Renal cortex interstitium (tissue), 11 donors: ENCODE data around the gene UBXN6. TPM values are rescaled to one million over a fixed set of nuclear protein-coding genes. Genes with fewer than 3 reads are reported as not detected.

Source experiments
- DNase-seq, 11 donors: peaks; one replicate each; pipeline ENCODE4 v3.0.0-alpha.2; 2013; ENCODE audit warnings: low read depth in 9 of 11, low spot score in 4 of 11; ENCODE audit errors: extremely low read depth in 1 of 11
- polyA plus RNA-seq, 3 donors: library from polyadenylated mRNA; unstranded; fragments of 120-200 nt; gene quantifications; one replicate each; pipeline ENCODE4 v1.2.1, GENCODE V29; 2013; ENCODE audit not compliant: insufficient read length in 3 of 3

UBXN6 gene
- polyA plus RNA-seq, 3 donors: 84.9 to 107 (median 99.6) TPM

- no peak for DNase-seq
These were observed 14.8 kb upstream of the UBXN6 start, which contains the start of gene HDGFL2 for GRCh38 chr19:4472174-4472974. HDGFL2 (plus strand) TSS chr19:4472297; CDS start chr19:4472351, 54 bp downstream.

- peak; percentile 99 to 100 (median 100) for DNase-seq
These were observed 14.0 kb upstream of the UBXN6 start for GRCh38 chr19:4471403-4472173.

GRCh38 chr19:4467835-4468234 is 10.2 kb upstream of the UBXN6 start:
- no peak for DNase-seq

DNA sequence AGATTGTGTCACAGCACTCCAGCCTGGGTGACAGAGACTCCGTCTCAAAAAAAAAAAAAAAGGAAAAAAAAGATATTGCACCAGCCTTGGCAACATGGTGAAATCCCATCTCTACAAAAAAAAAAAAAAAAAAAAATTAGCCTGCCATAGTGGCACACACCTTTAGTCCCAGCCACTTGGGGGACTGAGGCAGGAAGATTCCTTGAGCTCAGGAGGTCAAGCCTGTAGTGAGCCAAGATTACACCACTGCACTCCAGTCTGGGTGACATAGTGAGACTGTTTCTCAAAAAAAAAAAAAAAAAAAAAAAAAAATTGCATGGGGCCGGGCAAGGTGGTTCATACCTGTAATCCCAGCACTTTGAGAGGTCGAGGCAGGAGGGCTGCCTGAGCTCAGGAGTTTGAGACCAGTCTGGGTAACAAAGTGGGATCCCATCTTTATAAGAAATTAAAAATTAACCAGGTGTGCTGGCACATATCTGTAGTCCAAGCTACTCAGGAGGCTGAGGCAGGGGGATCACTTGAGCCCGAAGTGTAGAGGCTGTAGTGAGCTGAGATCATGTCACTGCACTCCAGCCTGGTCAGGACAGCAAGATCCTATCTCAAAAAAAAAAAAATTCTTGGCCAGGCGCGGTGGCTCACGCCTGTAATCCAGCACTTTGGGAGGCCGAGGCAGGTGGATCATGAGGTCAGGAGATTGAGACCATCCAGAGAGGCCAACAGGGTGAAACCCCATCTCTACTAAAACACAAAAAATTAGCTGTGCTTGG is 7.4 kb upstream of the UBXN6 start:
- no peak for DNase-seq

GRCh38 chr19:4456843-4457653 is 546 bp downstream of the UBXN6 start:
- DNase-seq: peak in 6 of 11 donors; percentile 40 to 71 (median 50)

DNA sequence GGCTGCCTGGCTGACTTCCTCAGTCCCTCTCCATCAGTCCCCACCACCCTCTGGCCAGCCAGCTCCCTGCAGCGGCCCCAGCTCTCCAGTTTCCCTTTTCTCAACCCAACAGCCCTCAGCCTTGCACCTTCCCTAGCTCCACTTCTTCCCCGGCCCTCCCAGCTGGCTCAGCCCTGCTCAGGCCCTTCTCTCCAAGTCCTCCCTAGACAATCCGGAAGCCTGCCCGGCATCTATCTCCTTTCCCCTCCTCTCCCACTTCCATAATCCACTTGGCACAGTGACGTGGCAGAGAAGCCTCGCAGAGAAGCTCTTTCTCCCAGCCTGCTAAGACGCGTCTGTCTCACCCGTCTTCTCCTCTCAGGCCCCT is 1.1 kb downstream of the UBXN6 start:
- DNase-seq: peak in 2 of 11 donors; percentile 20 to 33

GRCh38 chr19:4455719-4456475 is 1.7 kb downstream of the UBXN6 start:
- peak in 7 of 11 donors; percentile 33 to 75 (median 73) for DNase-seq

GRCh38 chr19:4454747-4455718 is 2.6 kb downstream of the UBXN6 start:
- DNase-seq: no peak

DNA sequence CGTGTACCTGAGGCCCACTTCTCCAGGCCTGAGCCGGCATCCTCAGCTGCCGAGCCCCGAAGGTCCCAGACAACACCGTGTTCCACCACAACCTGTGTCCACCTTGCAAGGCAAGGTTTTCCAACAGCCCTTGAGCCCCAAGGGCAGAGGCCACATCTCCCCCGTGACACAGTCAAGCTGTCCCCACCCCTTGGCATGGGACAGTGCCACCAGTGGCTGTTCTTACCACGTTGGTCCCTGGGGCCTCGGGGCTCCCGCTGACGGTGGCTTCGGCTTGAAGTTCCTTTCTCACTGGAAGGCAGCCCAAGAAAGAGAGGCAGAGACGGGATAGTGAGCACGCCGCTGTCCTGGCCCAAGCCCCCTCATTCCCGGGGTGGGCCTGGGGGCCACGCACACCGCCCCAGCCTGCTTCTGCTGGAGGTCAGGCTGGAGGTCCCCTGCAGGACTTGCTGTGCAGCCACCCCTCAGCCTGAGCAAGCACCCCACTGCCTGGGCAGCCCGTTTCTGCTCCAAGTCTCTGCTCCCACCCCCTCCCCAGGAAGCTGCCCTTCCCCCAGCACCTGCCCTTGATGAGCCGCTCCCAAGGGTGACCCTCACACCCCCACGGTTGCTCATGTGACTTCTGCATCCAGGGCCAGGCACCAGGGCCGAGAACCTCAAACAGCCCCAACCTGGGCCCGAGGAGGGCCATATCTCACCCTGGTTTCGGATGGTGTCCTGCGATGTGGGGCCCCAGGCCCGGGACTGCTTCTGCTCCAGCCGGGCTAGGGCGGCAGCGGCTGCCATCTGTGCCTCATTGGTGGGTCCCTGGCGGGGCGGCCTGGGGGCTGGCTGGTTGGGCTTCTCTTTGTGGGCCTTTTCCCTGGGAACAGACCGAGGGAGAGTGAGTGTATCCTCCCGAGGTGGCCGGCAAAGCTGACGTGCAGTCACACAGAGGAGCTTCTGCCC is 4.1 kb downstream of the UBXN6 start:
- no peak for DNase-seq

DNA sequence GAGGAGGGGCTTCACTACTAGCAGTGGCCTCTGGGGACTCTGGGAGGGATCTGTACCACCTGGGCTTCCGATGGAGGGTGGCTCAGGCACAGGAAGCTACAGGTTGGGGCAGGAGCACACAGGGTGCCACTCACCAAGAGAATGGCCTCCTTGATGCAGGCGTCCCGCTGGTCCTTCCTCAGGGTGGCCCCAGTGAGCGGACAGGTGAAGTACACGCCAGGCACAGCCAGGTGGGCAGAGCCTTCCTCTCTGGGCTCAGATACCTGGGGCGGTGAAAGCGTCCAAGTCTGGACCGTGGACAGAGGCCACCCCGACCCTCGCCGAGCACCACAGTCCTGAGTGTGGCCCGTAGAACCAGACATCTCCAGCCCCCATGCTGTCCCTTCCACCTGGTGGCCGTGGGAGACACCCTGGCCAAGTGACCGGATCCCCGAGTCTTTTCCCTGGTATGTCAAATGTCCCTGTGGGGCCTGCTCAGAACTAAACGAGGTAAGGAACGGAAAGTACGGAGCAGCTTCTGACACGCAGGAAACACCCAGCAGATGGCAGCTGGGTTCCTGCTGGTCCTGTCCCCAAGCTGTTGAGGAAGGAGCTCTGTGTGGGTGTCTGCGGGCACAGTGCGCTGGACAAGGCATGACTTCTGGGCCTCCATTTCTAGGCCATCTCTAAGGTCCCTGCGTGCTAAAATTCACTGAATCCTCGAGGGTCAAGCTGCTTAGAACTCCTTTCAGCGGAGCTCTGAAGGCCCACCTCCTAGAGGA is 5.2 kb downstream of the UBXN6 start:
- DNase-seq: no peak

DNA sequence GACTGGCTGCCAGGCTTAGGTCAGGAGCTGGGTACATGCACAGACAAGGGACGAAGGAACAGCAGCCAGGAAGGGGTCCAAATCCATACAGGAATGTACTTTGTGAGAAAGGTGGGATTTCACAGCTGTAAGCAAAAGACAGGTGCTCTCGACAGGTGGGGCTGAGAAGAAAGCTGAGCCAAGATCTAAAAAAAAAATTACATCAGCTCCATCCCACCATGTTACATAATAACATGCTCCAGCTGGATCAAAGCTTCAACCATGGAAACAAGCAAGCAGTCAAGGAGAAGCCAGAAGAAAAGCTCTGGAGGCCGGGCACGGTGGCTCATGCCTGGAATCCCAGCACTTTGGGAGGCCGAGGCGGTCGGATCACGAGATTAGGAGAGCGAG is 8.0 kb downstream of the UBXN6 start:
- DNase-seq: no peak

GRCh38 chr19:4449022-4449638 is 8.5 kb downstream of the UBXN6 start:
- no peak for DNase-seq

DNA sequence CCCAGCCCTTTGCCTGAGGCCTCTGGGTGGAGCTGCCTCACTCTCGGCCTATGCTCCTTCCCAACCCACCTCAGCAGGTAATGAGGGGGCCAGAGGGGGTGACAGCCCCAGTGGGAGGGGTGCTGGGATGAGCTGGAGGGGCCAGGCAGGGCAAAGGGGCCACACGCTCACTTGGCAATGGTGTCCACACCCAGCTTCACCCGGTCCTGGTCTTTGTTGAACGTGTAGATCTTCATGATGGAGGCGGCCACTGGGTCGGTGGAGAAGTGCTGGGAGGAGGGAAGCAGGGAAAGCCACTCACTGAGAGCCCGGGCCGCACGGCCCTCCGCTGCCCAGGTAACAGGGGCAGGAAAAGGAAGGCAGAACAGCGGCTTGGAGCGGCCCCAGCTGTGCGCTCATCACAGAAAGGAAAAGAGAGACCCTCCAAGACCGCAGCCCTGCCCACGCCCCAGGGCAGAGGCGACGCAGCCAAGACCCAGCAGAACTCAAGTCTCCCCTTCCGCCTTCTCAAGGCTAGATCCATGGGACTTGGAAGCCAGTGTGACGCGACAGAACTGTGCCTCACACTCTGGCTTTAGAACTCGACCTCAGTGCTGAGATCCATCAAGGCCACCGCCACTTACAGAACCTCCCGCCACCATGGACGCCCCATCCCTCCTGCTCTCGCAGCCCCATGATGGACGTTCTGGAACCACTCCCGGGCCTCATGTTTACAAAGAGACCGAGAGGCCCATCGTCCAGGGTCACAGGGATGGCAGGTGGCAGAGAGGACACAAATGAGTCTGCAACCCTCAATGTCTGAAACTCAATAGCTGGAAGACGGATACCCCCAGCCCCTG is 9.2 kb downstream of the UBXN6 start:
- no peak for DNase-seq
